ENCODE measurements around the gene SYNE3.

The SYNE3 gene

GRCh38 chr14:95503365-95504134, 12.9 kb downstream of the SYNE3 start:
- DNase-seq = no peak

GRCh38 chr14:95502381-95502950, 14.0 kb downstream of the SYNE3 start:
- DNase-seq = no peak

GRCh38 chr14:95500772-95501401, 15.6 kb downstream of the SYNE3 start:
- DNase-seq = no peak

GRCh38 chr14:95500201-95500681, 16.2 kb downstream of the SYNE3 start:
- no peak for DNase-seq

GRCh38 chr14:95499354-95499750, 17.1 kb downstream of the SYNE3 start:
- no peak for DNase-seq

GRCh38 chr14:95498622-95499353, 17.7 kb downstream of the SYNE3 start:
- DNase-seq = no peak

- DNase-seq = no peak
These were observed 18.9 kb downstream of the SYNE3 start for GRCh38 chr14:95497561-95498011.

GRCh38 chr14:95496690-95497259, 19.7 kb downstream of the SYNE3 start:
- no peak for DNase-seq

GRCh38 chr14:95496111-95496681, 20.3 kb downstream of the SYNE3 start:
- DNase-seq = no peak

- no peak for DNase-seq
These were observed 20.9 kb downstream of the SYNE3 start for GRCh38 chr14:95495538-95496025.

GRCh38 chr14:95495076-95495475, 21.4 kb downstream of the SYNE3 start:
- DNase-seq = no peak

- no peak for DNase-seq
These were observed 22.0 kb downstream of the SYNE3 start for GRCh38 chr14:95494456-95494855.

- no peak for DNase-seq
These were observed 22.5 kb downstream of the SYNE3 start for GRCh38 chr14:95493976-95494375.

GRCh38 chr14:95493503-95493902, 22.9 kb downstream of the SYNE3 start:
- no peak for DNase-seq

GRCh38 chr14:95491936-95492608, 24.4 kb downstream of the SYNE3 start:
- no peak for DNase-seq

- DNase-seq = no peak
These were observed 25.6 kb downstream of the SYNE3 start for GRCh38 chr14:95490727-95491451.

GRCh38 chr14:95490138-95490509, 26.3 kb downstream of the SYNE3 start:
- DNase-seq = no peak

GRCh38 chr14:95489214-95490137, 27.0 kb downstream of the SYNE3 start:
- no peak for DNase-seq

- DNase-seq = no peak
These were observed 27.9 kb downstream of the SYNE3 start for GRCh38 chr14:95488376-95489213.

Measured in stimulated activated CD4-positive, alpha-beta T cell treated with anti-CD3 and anti-CD28 coated beads, Interleukin-4, amount 100 ng/mL, for 1 hour (primary cell).